NCI-H2081 treated with DMSO at 0.1 percent for 48 hours (cell line): ENCODE measurements around the gene MYH16.
"Not testable (repeated sequence)": the region's sequence is repeated elsewhere in the genome, so short reads cannot be mapped to it uniquely, and the experiment has no call there.

ENCODE experiments used
- DNase-seq: peaks from one replicate; lab custom pipeline; 2025; lab: John Stamatoyannopoulos, UW

The MYH16 gene

DNA sequence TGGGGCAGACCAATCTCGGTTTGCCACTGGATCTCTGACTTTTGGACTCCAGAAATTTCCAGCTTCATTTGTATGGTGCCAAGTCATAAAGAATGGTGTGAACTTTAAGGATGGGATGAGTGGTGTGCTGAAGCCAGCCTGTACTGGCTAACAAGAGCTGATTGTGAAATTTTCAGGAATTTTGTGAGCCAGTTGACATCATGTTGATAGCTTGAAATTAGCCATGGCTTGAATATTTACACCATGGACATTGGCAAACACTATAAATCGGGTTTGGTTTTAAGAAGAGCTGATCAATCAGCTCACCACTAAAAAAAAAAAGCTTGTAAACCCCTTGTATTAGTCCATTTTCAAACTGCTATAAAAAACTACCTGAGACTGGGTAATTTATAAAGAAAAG lies 14.1 kb upstream of the MYH16 start:
- DNase-seq: no peak

DNA sequence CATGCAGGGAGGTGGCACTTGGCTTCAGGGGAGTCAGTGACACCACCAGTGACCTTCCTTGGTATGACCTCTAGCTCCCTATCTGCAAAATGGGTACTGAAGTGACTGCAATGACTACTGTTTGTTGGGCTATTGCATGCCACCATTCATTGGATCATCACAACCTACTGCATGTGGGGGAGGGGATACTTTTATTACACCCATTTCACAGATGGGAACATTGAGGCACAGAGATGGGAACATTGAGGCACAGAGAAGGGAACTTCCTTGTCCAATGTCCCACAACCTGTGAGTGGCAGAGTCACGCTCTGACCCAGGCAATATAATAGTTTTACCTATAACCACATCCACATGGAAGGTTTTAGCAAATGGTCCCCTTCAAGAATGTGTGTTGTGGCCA lies 12.2 kb upstream of the MYH16 start:
- no peak for DNase-seq

- DNase-seq: no peak
Measured at GRCh38 chr7:99261646-99262045, 11.0 kb upstream of the MYH16 start.

DNA sequence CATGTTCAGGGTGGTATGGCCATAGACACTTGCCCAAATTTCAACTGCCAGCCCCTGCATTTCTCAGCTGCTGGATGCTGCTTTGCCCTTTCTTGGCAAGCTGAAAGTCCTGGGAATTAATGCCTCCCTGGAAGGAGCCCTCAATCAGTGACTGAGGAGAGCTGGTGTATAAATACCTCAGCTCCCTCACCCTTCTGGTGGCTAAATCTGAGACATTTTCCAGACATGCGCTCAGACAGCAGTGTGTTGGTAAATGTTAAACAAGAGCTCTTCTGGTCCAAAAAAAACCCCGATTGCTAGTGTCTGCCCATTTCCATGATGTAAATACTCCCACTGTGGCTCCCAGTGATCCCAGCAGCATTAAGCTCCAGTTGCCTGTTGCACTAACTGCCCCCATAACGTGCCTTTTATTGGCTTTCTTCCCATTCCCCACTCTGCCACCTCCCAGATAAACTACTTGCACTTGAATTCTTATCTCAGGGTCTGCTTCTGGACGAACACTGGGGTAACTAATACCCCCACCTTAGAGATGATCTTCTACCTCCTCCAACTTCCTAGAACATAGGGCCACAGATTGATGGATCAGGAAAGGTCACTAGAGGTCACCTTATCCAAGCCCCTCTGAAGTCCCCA lies 6.7 kb upstream of the MYH16 start:
- DNase-seq: no peak

- no peak for DNase-seq
Measured at GRCh38 chr7:99267481-99267840, 5.2 kb upstream of the MYH16 start.

GRCh38 chr7:99267841-99268576 lies 4.6 kb upstream of the MYH16 start:
- DNase-seq: no peak

- DNase-seq: no peak
Measured at GRCh38 chr7:99268577-99268908, 4.1 kb upstream of the MYH16 start.

- DNase-seq: no peak
Measured at GRCh38 chr7:99270702-99271101, 1.9 kb upstream of the MYH16 start.

DNA sequence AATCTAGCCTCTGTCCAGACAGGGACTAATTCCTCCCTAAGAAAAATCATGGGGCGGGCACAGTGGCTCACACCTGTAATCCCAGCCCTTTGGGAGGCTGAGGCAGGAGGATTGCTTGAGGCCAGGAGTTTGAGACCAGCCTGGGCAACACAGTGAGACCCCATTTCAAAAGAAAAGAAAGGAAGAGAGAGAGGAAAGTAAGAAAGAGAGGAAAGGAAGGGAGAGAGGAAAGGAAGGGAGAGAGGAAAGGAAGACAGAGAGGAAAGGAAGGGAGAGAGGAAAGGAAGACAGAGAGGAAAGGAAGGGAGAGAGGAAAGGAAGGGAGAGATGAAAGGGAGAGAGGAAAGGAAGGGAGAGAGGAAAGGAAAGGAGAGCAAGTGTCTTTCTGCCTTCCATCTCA lies 922 bp downstream of the MYH16 start:
- not testable (repeated sequence) for DNase-seq

DNA sequence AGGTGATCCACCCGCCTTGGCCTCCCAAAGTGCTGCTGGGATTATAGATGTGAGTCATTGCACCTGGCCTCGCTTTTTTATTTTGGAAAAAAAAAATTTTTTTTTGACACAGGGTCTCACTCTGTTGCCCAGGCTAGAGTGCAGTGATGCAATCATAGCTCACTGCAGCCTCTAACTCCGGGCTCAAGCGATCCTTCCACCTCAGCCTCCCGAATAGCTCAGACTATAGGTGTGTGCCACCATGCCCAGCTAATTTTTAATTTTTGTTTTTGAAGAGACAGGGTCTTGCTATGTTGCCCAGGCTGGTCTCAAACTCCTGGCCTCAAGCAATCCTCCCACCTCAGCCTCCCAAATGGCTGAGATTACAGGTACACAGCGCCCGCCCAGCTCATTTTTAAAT lies 2.3 kb downstream of the MYH16 start:
- not testable (repeated sequence) for DNase-seq

DNA sequence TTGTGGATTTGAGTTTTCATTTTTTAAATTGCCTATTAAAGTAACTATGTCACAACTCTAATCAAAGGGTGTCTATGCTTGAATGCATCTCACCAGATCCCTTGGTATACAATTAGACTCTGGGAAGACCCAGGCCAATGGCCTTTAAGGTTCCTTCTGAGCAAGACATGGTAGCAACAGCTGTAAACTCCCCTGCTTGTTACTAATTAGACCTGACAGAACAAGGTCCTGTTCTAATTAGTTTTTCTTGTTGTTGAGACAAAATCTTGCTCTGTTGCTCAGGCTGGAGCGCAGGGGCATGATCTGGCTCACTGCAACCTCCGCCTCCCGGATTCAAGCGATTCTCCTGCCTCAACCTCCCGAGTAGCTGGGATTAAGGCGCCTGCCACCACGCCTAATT lies 2.9 kb downstream of the MYH16 start:
- DNase-seq: no peak

DNA sequence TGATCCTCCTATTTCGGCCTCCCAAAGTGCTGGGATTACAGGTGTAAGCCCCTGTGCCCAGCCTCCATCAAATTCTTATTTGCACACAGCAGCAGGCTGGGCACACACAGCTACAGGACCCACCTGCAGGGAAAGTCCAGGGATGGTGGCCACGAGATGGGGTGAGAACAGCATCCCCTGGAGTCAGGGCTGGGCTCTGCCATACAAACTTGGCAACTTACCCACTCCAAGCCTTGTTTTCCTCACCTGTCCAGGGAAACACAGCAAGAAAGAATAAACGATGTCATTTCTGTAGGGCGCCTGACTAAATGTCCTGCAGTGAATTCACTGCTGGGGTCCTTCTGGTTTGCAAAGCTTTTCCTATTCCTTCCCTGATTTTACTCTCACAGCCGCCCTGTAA lies 5.5 kb downstream of the MYH16 start:
- no peak for DNase-seq

DNA sequence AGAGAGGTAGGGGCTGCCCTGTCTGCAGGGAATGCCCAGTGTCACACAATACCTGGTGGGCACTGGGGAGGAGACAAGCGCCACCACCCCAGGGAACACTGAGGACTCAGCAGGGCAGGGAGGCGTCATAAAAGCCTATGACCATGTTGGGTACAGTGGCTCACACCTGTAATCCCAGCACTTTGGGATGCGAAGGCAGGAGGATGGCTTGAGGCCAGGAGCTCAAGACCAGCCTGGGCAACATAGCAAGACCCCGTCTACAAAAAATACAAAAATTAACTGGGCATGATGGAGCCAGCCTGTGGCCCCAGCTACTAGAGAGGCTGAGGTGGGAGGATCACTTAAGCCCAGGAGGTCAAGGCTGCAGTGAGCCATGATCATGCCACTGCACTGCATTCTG lies 11.5 kb downstream of the MYH16 start:
- DNase-seq: not testable (repeated sequence)

GRCh38 chr7:99287779-99288534 lies 15.3 kb downstream of the MYH16 start:
- no peak for DNase-seq

DNA sequence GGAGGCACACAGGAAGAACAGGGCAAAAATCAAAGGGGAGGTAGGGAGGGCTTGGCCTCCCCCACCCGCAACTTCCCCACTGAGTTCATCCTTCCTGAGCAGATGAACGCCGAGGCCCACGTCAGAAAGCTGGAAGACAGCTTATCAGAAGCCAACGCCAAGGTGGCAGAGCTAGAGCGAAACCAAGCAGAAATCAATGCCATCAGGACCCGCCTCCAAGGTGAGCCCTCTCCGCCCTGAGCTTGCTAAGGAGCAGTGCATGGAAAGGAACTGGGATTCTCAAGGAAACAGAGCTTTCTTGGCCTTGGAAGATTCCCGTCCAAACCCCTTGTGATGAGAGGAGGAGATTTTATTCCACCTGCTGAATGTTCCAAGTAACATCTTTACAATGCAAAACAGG lies 16.5 kb downstream of the MYH16 start:
- DNase-seq: no peak

DNA sequence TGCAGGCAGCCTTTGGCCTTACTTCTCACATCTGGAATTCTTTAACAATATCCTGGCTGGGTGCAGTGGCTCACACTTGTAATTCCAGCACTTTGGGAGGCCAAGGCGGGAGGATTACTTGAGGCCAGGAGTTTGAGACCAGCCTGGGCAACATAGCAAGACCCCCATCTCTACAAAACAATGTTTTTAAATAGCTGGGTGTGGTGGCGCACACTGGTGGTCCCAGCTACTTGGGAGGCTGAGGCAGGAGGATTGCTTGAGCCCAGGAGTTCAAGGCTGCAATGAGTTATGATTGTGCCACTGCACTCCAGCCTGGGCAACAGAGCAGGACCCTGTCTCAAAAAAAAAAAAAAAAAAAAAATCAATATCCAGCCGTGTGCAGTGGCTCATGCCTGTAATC lies 17.5 kb downstream of the MYH16 start:
- DNase-seq: not testable (repeated sequence)

DNA sequence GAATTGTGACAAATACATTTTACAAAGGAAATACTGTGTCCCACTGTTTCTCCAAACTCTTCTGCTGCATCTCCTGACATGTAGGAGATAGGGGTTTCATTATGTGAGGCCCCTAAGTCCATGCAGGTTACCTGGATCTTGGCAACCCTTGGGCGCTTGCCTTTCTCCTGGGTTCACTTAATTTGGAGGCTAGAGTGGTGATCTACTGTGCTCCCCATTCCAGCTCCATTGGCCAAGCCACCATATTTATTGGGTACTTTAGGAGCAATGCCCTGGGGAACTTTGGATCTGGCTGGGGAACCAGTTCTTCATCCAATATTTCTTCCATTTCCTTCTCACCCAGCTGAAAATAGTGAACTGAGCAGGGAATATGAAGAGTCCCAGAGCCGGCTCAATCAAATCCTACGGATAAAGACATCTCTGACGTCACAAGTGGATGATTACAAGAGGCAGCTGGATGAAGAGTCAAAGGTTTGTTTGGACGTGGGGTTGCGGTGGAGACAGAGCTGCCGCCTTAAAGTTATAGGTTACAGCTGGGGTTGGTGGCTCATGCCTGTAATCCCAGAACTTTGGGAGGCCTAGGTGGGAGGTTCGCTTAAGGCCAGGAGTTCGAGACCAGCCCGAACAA lies 18.5 kb downstream of the MYH16 start:
- DNase-seq: no peak

GRCh38 chr7:99292127-99292526 lies 19.5 kb downstream of the MYH16 start:
- no peak for DNase-seq

- no peak for DNase-seq
Measured at GRCh38 chr7:99293167-99293566, 20.5 kb downstream of the MYH16 start.

- no peak for DNase-seq
Measured at GRCh38 chr7:99293650-99294049, 21.0 kb downstream of the MYH16 start.

- DNase-seq: no peak
Measured at GRCh38 chr7:99296471-99296870, 23.8 kb downstream of the MYH16 start.

DNA sequence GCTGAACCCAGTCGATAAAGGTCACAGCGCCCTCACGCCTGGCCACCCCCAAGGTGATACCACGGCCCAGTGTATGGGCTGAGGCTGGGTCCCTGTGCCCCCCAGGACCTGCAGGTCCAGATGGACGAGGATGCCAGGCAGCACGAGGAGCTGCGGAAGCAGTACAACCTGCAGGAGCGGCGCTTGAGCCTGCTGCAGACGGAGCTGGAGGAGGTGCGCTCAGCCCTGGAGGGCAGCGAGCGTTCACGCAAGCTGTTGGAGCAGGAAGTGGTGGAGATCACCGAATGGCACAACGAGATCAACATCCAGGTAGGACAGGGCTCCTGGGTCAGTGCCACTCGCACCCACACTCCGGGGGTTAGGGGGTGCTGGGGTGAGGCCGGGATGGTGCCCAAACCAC lies 28.9 kb downstream of the MYH16 start:
- DNase-seq: no peak
